ENCODE data around the gene CARHSP1. TPM values are rescaled to one million over a fixed set of nuclear protein-coding genes. Genes with fewer than 3 reads are reported as not detected.

The CARHSP1 gene
- total and polyA plus RNA-seq, 4 donors: 53.4 to 122 (median 67.9) TPM

- H3K4me1 ChIP-seq (ENCODE audit: control insufficient read depth in 1 of 2, insufficient read depth in 2 of 2, low read length in 2 of 2): no peaks in the 10 kb centered on the region
- intact Hi-C loops (cut with DNase I): no loop called here
- peaks cover 0 to 8% of the 10 kb centered on the region in 2 donors for H3K36me3 ChIP-seq (ENCODE audit: control insufficient read depth in 1 of 2, insufficient read depth in 2 of 2, low read length in 1 of 2)
- no peaks in the 10 kb centered on the region for H3K9me3 ChIP-seq (ENCODE audit: control insufficient read depth, low read length)
- WGBS, 2 donors: 82 to 85% methylated on average over 9 of the region's 9 CpGs
- no peak overlapping the region for H3K27ac ChIP-seq (ENCODE audit: low read depth in 1 of 2, low read length in 2 of 2)
- DNase-seq (peak in 1 of 2 donors; percentile 28), ATAC-seq (ENCODE audit: low FRiP score) (no peak)
- H3K4me3 ChIP-seq (ENCODE audit: low read length in 2 of 2): no peak overlapping the region
- no peaks in the 10 kb centered on the region for H3K27me3 ChIP-seq (ENCODE audit: control insufficient read depth in 1 of 2, insufficient read depth in 2 of 2, low read length in 1 of 2)
These were observed 14.4 kb downstream of the CARHSP1 start for GRCh38 chr16:8854298-8854948.

GRCh38 chr16:8853611-8854010 lies 15.2 kb downstream of the CARHSP1 start:
- ATAC-seq (ENCODE audit: low FRiP score) (no peak), DNase-seq (peak in 1 of 2 donors; percentile 36)
- Histone ChIP-seq H3K4me1 (ENCODE audit: control insufficient read depth in 1 of 2, insufficient read depth in 2 of 2, low read length in 2 of 2) (no peaks in the 10 kb centered on the region), H3K36me3 (ENCODE audit: control insufficient read depth in 1 of 2, insufficient read depth in 2 of 2, low read length in 1 of 2) (peaks cover 0 to 9% of the 10 kb centered on the region in 2 donors), H3K4me3 (ENCODE audit: low read length in 2 of 2) (no peak overlapping the region), H3K27me3 (ENCODE audit: control insufficient read depth in 1 of 2, insufficient read depth in 2 of 2, low read length in 1 of 2) (no peaks in the 10 kb centered on the region), H3K9me3 (ENCODE audit: control insufficient read depth, low read length) (no peaks in the 10 kb centered on the region), H3K27ac (ENCODE audit: low read depth in 1 of 2, low read length in 2 of 2) (no peak overlapping the region)
- WGBS, 2 donors: 89% methylated on average over 7 of the region's 7 CpGs
- intact Hi-C loops (cut with DNase I): no loop called here

- ATAC-seq (ENCODE audit: low FRiP score) (no peak), DNase-seq (peak in 1 of 2 donors; percentile 55)
- Histone ChIP-seq H3K9me3 (ENCODE audit: control insufficient read depth, low read length) (no peaks in the 10 kb centered on the region), H3K27me3 (ENCODE audit: control insufficient read depth in 1 of 2, insufficient read depth in 2 of 2, low read length in 1 of 2) (no peaks in the 10 kb centered on the region), H3K4me3 (ENCODE audit: low read length in 2 of 2) (no peak overlapping the region), H3K27ac (ENCODE audit: low read depth in 1 of 2, low read length in 2 of 2) (no peak overlapping the region), H3K36me3 (ENCODE audit: control insufficient read depth in 1 of 2, insufficient read depth in 2 of 2, low read length in 1 of 2) (peaks cover 0 to 7% of the 10 kb centered on the region in 2 donors), H3K4me1 (ENCODE audit: control insufficient read depth in 1 of 2, insufficient read depth in 2 of 2, low read length in 2 of 2) (no peaks in the 10 kb centered on the region)
- WGBS, 2 donors: 89% methylated on average over 7 of the region's 7 CpGs
- intact Hi-C loops (cut with DNase I): no loop called here
These were observed 15.7 kb downstream of the CARHSP1 start for GRCh38 chr16:8853150-8853549.

GRCh38 chr16:8852534-8852933 lies 16.3 kb downstream of the CARHSP1 start:
- Histone ChIP-seq H3K36me3 (ENCODE audit: control insufficient read depth in 1 of 2, insufficient read depth in 2 of 2, low read length in 1 of 2) (peaks cover 0 to 4% of the 10 kb centered on the region in 2 donors), H3K27ac (ENCODE audit: low read depth in 1 of 2, low read length in 2 of 2) (no peak overlapping the region), H3K27me3 (ENCODE audit: control insufficient read depth in 1 of 2, insufficient read depth in 2 of 2, low read length in 1 of 2) (no peaks in the 10 kb centered on the region), H3K4me1 (ENCODE audit: control insufficient read depth in 1 of 2, insufficient read depth in 2 of 2, low read length in 2 of 2) (no peaks in the 10 kb centered on the region), H3K9me3 (ENCODE audit: control insufficient read depth, low read length) (no peaks in the 10 kb centered on the region), H3K4me3 (ENCODE audit: low read length in 2 of 2) (no peak overlapping the region)
- 67 to 80% methylated on average over 8 of the region's 8 CpGs for WGBS, 2 donors
- DNase-seq: peak in 1 of 2 donors; percentile 64
- no peak for ATAC-seq (ENCODE audit: low FRiP score)
- intact Hi-C loops (cut with DNase I): no loop called here

- no peak overlapping the region for H3K27ac ChIP-seq (ENCODE audit: low read depth in 1 of 2, low read length in 2 of 2)
- 84 to 86% methylated on average over 8 of the region's 8 CpGs for WGBS, 2 donors
- intact Hi-C loops (cut with DNase I): no loop called here
- H3K4me1 ChIP-seq (ENCODE audit: control insufficient read depth in 1 of 2, insufficient read depth in 2 of 2, low read length in 2 of 2): no peaks in the 10 kb centered on the region
- ATAC-seq (ENCODE audit: low FRiP score) (no peak), DNase-seq (peak in 1 of 2 donors; percentile 68)
- H3K9me3 ChIP-seq (ENCODE audit: control insufficient read depth, low read length): no peaks in the 10 kb centered on the region
- H3K4me3 ChIP-seq (ENCODE audit: low read length in 2 of 2): no peak overlapping the region
- no peaks in the 10 kb centered on the region for H3K27me3 ChIP-seq (ENCODE audit: control insufficient read depth in 1 of 2, insufficient read depth in 2 of 2, low read length in 1 of 2)
- peaks cover 0 to 3% of the 10 kb centered on the region in 2 donors for H3K36me3 ChIP-seq (ENCODE audit: control insufficient read depth in 1 of 2, insufficient read depth in 2 of 2, low read length in 1 of 2)
These were observed 16.9 kb downstream of the CARHSP1 start for GRCh38 chr16:8851761-8852403.

GRCh38 chr16:8850279-8850885 lies 18.4 kb downstream of the CARHSP1 start:
- intact Hi-C loops (cut with DNase I): no loop called here
- H3K4me3 ChIP-seq (ENCODE audit: low read length in 2 of 2): no peak overlapping the region
- H3K27me3 ChIP-seq (ENCODE audit: control insufficient read depth in 1 of 2, insufficient read depth in 2 of 2, low read length in 1 of 2): no peaks in the 10 kb centered on the region
- DNase-seq (peak; percentile 76 to 83), ATAC-seq (ENCODE audit: low FRiP score) (peak; percentile 66)
- H3K27ac ChIP-seq (ENCODE audit: low read depth in 1 of 2, low read length in 2 of 2): peak overlapping the region in 1 of 2 donors; percentile 23
- H3K36me3 ChIP-seq (ENCODE audit: control insufficient read depth in 1 of 2, insufficient read depth in 2 of 2, low read length in 1 of 2): peaks cover 0 to 3% of the 10 kb centered on the region in 2 donors
- 35 to 39% methylated on average over 11 of the region's 11 CpGs for WGBS, 2 donors
- no peaks in the 10 kb centered on the region for H3K4me1 ChIP-seq (ENCODE audit: control insufficient read depth in 1 of 2, insufficient read depth in 2 of 2, low read length in 2 of 2)
- H3K9me3 ChIP-seq (ENCODE audit: control insufficient read depth, low read length): no peaks in the 10 kb centered on the region

GRCh38 chr16:8849411-8850011 lies 19.3 kb downstream of the CARHSP1 start:
- Histone ChIP-seq H3K36me3 (ENCODE audit: control insufficient read depth in 1 of 2, insufficient read depth in 2 of 2, low read length in 1 of 2) (peaks cover 0 to 3% of the 10 kb centered on the region in 2 donors), H3K27ac (ENCODE audit: low read depth in 1 of 2, low read length in 2 of 2) (no peak overlapping the region)
- ATAC-seq (ENCODE audit: low FRiP score): no peak

GRCh38 chr16:8848939-8849391 lies 19.8 kb downstream of the CARHSP1 start:
- Histone ChIP-seq H3K4me1 (ENCODE audit: control insufficient read depth in 1 of 2, insufficient read depth in 2 of 2, low read length in 2 of 2) (no peaks in the 10 kb centered on the region), H3K4me3 (ENCODE audit: low read length in 2 of 2) (no peak overlapping the region), H3K27ac (ENCODE audit: low read depth in 1 of 2, low read length in 2 of 2) (no peak overlapping the region), H3K9me3 (ENCODE audit: control insufficient read depth, low read length) (no peaks in the 10 kb centered on the region), H3K27me3 (ENCODE audit: control insufficient read depth in 1 of 2, insufficient read depth in 2 of 2, low read length in 1 of 2) (no peaks in the 10 kb centered on the region), H3K36me3 (ENCODE audit: control insufficient read depth in 1 of 2, insufficient read depth in 2 of 2, low read length in 1 of 2) (peaks cover 0 to 3% of the 10 kb centered on the region in 2 donors)
- ATAC-seq (ENCODE audit: low FRiP score) (no peak), DNase-seq (peak in 1 of 2 donors; percentile 72)
- intact Hi-C loops (cut with DNase I): no loop called here
- 80 to 81% methylated on average over 8 of the region's 8 CpGs for WGBS, 2 donors

More at GRCh38 chr16:8849411-8850011, 19.3 kb downstream of the CARHSP1 start:
- peak in 1 of 2 donors; percentile 62 for DNase-seq
- no peak overlapping the region for H3K4me3 ChIP-seq (ENCODE audit: low read length in 2 of 2)
- H3K27me3 ChIP-seq (ENCODE audit: control insufficient read depth in 1 of 2, insufficient read depth in 2 of 2, low read length in 1 of 2): no peaks in the 10 kb centered on the region
- intact Hi-C loops (cut with DNase I): no loop called here
- H3K4me1 ChIP-seq (ENCODE audit: control insufficient read depth in 1 of 2, insufficient read depth in 2 of 2, low read length in 2 of 2): no peaks in the 10 kb centered on the region
- no peaks in the 10 kb centered on the region for H3K9me3 ChIP-seq (ENCODE audit: control insufficient read depth, low read length)
- WGBS, 2 donors: 83 to 84% methylated on average over 19 of the region's 19 CpGs
